ENCODE measurements around the gene RAB11B. TPM values are rescaled to one million over a fixed set of nuclear protein-coding genes. Genes with fewer than 3 reads are reported as not detected.

The RAB11B gene
- total and polyA plus RNA-seq, 9 of the 15 experiments (the other 6 are each of a cell fraction or from before 2014, with no cell fraction given): 0.74 to 71.0 (median 13.8) TPM

DNA sequence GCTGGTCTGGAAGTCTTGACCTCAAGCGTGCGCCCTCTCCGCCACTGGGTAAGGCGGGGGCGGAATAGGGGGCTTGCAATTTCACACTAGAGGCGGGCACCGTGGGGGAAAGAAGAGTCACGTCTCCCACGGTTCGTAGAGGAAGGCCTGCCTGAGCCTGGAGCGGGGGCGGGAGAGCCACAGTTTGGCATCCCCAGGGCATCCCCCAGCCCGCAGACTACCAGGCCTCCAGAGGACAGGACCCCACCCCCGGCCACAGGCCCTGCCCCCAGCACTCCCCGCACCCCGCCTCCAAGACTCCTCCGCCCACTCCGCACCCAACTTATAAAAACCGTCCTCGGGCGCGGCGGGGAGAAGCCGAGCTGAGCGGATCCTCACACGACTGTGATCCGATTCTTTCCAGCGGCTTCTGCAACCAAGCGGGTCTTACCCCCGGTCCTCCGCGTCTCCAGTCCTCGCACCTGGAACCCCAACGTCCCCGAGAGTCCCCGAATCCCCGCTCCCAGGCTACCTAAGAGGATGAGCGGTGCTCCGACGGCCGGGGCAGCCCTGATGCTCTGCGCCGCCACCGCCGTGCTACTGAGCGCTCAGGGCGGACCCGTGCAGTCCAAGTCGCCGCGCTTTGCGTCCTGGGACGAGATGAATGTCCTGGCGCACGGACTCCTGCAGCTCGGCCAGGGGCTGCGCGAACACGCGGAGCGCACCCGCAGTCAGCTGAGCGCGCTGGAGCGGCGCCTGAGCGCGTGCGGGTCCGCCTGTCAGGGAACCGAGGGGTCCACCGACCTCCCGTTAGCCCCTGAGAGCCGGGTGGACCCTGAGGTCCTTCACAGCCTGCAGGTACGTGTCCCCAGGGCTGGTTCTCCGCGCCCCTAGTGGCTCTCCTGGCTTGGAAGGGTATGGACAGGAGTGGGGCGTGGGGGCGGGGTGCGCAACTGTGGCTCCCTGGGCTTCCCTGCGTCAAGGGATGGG, 26.1 kb upstream of the RAB11B start, which contains the start of gene ANGPTL4:
TSS of gene ANGPTL4 (plus strand) at position 353 of the 969 bp plus-strand sequence. CDS start at position 520, 167 bp downstream.
- Histone ChIP-seq H3K4me1 (replicated peaks in 1 of 2; ENCODE audit: control insufficient read depth in 2 of 2, insufficient read depth in 2 of 2, low read length in 2 of 2) (peaks cover 13 to 37% of the 10 kb centered on the region in 2 experiments), H4K20me1 (replicated peaks; ENCODE audit: control insufficient read depth, insufficient read depth, low read length) (no peaks in the 10 kb centered on the region), H3K4me3 (peak within 1 kb of the TSS; percentile 27), H3K9me1 (ENCODE audit: control insufficient read depth, insufficient read depth, low read length) (no peaks in the 10 kb centered on the region), H3K4me2 (ENCODE audit: insufficient read depth, low read length) (peak within 1 kb of the TSS; percentile 70), H3K9me3 (replicated peaks; ENCODE audit: control insufficient read depth, insufficient read depth, low read depth, low read length) (no peaks in the 10 kb centered on the region), H3K79me2 (ENCODE audit: control insufficient read depth, insufficient read depth, low read length) (no peaks in the 10 kb centered on the region), H3K9ac (ENCODE audit: insufficient read depth in 1 of 2, low read depth in 2 of 2, low read length in 2 of 2) (peak within 1 kb of the TSS; percentile 41 to 78; a peak in 3 of 4 replicates), H3K36me3 (ENCODE audit: control insufficient read depth, insufficient read depth, low read length) (no peaks in the 10 kb centered on the region), H3K27ac (ENCODE audit: extremely low read depth, low read depth, low read length) (no peak within 1 kb of the TSS), H2AFZ (ENCODE audit: low read depth, low read length) (peak within 1 kb of the TSS; percentile 69), H3K27me3 (ENCODE audit: control insufficient read depth in 2 of 2, insufficient read depth in 2 of 2, low read length in 2 of 2) (peaks cover 0 to 19% of the 10 kb centered on the region in 2 experiments; a peak in 2 of 5 replicates)
- ATAC-seq (peak; percentile 77), DNase-seq (ENCODE audit: extremely low read depth in 1 of 4, low spot score in 3 of 4) (peak; percentile 63 to 77 (median 72)), FAIRE-seq (no peak)
- 3% methylated on average over 64 of the region's 81 CpGs for WGBS (ENCODE audit: insufficient coverage, low coverage, missing lambda C conversion rate)
- no TSS peak for BruUV-seq (replicated peaks)
- intact Hi-C loops (cut with micrococcal nuclease): no loop called here
- in situ Hi-C loops (cut with MboI): no loop called here
- CTCF ChIA-PET (ENCODE audit: low intra/inter-chr PET ratio): interaction anchor here (0.6 kb wide), 1 partner anchor 14 kb away, joined by 4 read pairs; no protein-coding TSS in a partner anchor
- POLR2A ChIA-PET: interaction anchor here (1.1 to 1.9 kb wide), 3 partner anchors 10 to 15 kb away, joined by 3 to 8 read pairs (median 4); no protein-coding TSS in a partner anchor
- TF ChIP-seq NFIC (IDR thresholded peaks at IDR 0.05) (peak; percentile 29; the same call in 1 of the 2 replicates), MAFF (IDR thresholded peaks at IDR 0.05; ENCODE audit: low read length) (no peak), POLR2G (IDR thresholded peaks at IDR 0.05; ENCODE audit: low read depth, low read length) (peak; percentile 73), TFAM (CRISPR knock-in tag; conservative IDR thresholded peaks at IDR 0.05) (no peak), JUN (IDR thresholded peaks at IDR 0.05; ENCODE audit: borderline replicate concordance, low read depth, low read length) (no peak), JUN (CRISPR knock-in tag; IDR thresholded peaks at IDR 0.05; ENCODE audit: borderline replicate concordance) (no peak), TCFL5 (CRISPR knock-in tag; conservative IDR thresholded peaks at IDR 0.05) (no peak), CBX8 (IDR thresholded peaks at IDR 0.05; ENCODE audit: borderline replicate concordance, extremely low read depth, low read depth, low read length, poor library complexity, severe bottlenecking) (no peak), FOXP1 (CRISPR knock-in tag; IDR thresholded peaks at IDR 0.05) (0 out of 2 replicates have a peak, but pooled peaks have one; percentile 36), GTF2A2 (tag; IDR thresholded peaks at IDR 0.05) (no peak), ZBTB7A (IDR thresholded peaks at IDR 0.05; ENCODE audit: borderline replicate concordance, control insufficient read depth, low read depth, low read length) (peak; percentile 9; the same call in 1 of the 2 replicates), KDM5B (IDR thresholded peaks at IDR 0.05; ENCODE audit: insufficient replicate concordance, low read depth, low read length) (peak; percentile 66), ZBTB2 (IDR thresholded peaks at IDR 0.05) (0 out of 2 replicates have a peak, but pooled peaks have one; percentile 20), FOXJ3 (CRISPR knock-in tag; IDR thresholded peaks at IDR 0.05) (no peak), MCM7 (IDR thresholded peaks at IDR 0.05) (no peak)
- TF ChIP-seq, protein P1, sequence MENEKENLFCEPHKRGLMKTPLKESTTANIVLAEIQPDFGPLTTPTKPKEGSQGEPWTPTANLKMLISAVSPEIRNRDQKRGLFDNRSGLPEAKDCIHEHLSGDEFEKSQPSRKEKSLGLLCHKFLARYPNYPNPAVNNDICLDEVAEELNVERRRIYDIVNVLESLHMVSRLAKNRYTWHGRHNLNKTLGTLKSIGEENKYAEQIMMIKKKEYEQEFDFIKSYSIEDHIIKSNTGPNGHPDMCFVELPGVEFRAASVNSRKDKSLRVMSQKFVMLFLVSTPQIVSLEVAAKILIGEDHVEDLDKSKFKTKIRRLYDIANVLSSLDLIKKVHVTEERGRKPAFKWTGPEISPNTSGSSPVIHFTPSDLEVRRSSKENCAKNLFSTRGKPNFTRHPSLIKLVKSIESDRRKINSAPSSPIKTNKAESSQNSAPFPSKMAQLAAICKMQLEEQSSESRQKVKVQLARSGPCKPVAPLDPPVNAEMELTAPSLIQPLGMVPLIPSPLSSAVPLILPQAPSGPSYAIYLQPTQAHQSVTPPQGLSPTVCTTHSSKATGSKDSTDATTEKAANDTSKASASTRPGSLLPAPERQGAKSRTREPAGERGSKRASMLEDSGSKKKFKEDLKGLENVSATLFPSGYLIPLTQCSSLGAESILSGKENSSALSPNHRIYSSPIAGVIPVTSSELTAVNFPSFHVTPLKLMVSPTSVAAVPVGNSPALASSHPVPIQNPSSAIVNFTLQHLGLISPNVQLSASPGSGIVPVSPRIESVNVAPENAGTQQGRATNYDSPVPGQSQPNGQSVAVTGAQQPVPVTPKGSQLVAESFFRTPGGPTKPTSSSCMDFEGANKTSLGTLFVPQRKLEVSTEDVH (IDR thresholded peaks at IDR 0.05; ENCODE audit: low read depth, partially characterized antibody): no peak

Measured in K562 (cell line).